Central memory CD8-positive, alpha-beta T cell (primary cell): Measurements from ENCODE around the gene TTC23.
A peak's percentile ranks its signal among the peaks of the same experiment; 100 is the strongest.
"Not testable (repeated sequence)": the region's sequence is repeated elsewhere in the genome, so short reads cannot be mapped to it uniquely, and the experiment has no call there.

Experiments used
- ATAC-seq: fragments of 150-1000 bp; cut with Tn5 transposase; replicated peaks from 2 replicates; pipeline ENCODE4 v1.10.0; 2022; ENCODE audit warnings: mild to moderate bottlenecking, moderate FRiP score, moderate number of reproducible peaks; ENCODE audit not compliant: poor library complexity, severe bottlenecking; ENCODE audit errors: extremely low read depth
- DNase-seq, 2 donors: peaks; one replicate each; pipeline ENCODE4 v3.0.0; 2021; ENCODE audit warnings: low spot score in 2 of 2
- H3K27ac Mint-ChIP-seq: one replicate; pipeline ENCODE4 v1.8.0; 2022; ENCODE audit warnings: low read depth, mild to moderate bottlenecking, moderate library complexity, mixed read lengths
- H3K27me3 Mint-ChIP-seq: one replicate; pipeline ENCODE4 v1.8.0; 2022; ENCODE audit warnings: mixed read lengths
- H3K36me3 Mint-ChIP-seq: one replicate; pipeline ENCODE4 v1.8.0; 2022; ENCODE audit warnings: mild to moderate bottlenecking, moderate library complexity, mixed read lengths; ENCODE audit not compliant: insufficient read depth
- H3K4me1 Mint-ChIP-seq: one replicate; pipeline ENCODE4 v1.8.0; 2022; ENCODE audit warnings: mixed read lengths
- H3K4me3 Mint-ChIP-seq: one replicate; pipeline ENCODE4 v1.8.0; 2022; ENCODE audit warnings: mild to moderate bottlenecking, moderate library complexity, mixed read lengths
- H3K9me3 Mint-ChIP-seq: one replicate; pipeline ENCODE4 v1.8.0; 2022; ENCODE audit warnings: mixed read lengths

TTC23 gene

GRCh38 chr15:99115300-99116215 is 133.8 kb downstream of the TTC23 start:
- H3K9me3 Mint-ChIP-seq, result no peaks in the 10 kb centered on the region
- DNase-seq (no peak), ATAC-seq (no peak)
- H3K36me3 Mint-ChIP-seq, result peaks cover 4% of the 10 kb centered on the region
- H3K27ac Mint-ChIP-seq, result no peak overlapping the region
- peaks cover 7% of the 10 kb centered on the region for H3K4me1 Mint-ChIP-seq
- H3K27me3 Mint-ChIP-seq, result peaks cover 9% of the 10 kb centered on the region
- no peak overlapping the region for H3K4me3 Mint-ChIP-seq

DNA sequence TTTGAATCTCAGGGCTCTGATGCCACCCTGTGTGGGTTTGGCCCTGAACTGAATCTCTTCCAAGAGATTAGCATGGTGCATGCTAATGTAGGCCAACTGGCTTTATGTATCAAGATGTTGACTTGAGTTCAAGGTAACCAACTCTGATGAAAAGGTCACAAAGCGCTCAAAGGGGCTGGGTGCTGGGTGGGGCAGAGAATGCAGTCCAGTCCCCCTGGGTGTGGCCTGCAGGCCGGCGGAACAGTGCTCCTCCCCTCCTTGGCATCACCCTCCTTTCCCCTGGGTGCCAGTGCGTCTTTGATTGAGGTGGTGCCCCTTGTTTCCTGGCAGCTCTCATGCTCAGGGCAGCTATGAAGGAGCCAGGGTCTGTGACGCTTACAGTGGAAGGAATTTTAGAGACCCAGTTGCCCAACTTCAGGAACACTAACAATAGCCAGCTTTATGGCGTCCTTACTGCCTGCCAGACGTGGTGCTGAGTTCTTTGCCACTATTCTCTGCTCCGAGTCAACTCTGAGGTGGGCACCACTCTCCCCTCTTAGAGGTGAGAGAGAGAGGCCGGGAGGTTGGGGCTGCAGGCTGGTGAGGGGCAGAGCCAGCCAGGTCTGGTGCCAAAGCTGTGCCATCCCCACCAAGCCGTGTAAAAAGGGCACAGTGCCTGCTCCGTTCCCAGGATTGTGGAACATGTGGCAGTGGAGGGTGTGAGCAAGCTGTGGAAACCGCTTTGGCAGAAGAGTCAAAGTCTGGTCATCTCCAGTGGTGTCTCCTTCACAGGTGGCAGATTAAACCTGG is 134.7 kb downstream of the TTC23 start:
- Mint-ChIP-seq H3K4me1 (peaks cover 7% of the 10 kb centered on the region), H3K9me3 (no peaks in the 10 kb centered on the region), H3K27me3 (peaks cover 1% of the 10 kb centered on the region), H3K4me3 (no peak overlapping the region), H3K36me3 (peaks cover 4% of the 10 kb centered on the region), H3K27ac (no peak overlapping the region)
- DNase-seq, result no peak
- ATAC-seq, result no peak

GRCh38 chr15:99113547-99114271 is 135.7 kb downstream of the TTC23 start:
- no peaks in the 10 kb centered on the region for H3K27me3 Mint-ChIP-seq
- no peak overlapping the region for H3K27ac Mint-ChIP-seq
- DNase-seq (no peak), ATAC-seq (no peak)
- no peaks in the 10 kb centered on the region for H3K9me3 Mint-ChIP-seq
- H3K4me1 Mint-ChIP-seq, result peaks cover 7% of the 10 kb centered on the region
- peaks cover 6% of the 10 kb centered on the region for H3K36me3 Mint-ChIP-seq
- no peak overlapping the region for H3K4me3 Mint-ChIP-seq

- not testable (repeated sequence) for H3K27me3 Mint-ChIP-seq, DNase-seq, ATAC-seq, H3K9me3 Mint-ChIP-seq, H3K27ac Mint-ChIP-seq, H3K4me3 Mint-ChIP-seq
- H3K36me3 Mint-ChIP-seq, result peaks cover 10% of the 10 kb centered on the region
- peaks cover 11% of the 10 kb centered on the region for H3K4me1 Mint-ChIP-seq
Observed at GRCh38 chr15:99111641-99112040, 137.7 kb downstream of the TTC23 start.

- no peak overlapping the region for H3K27ac Mint-ChIP-seq
Observed at GRCh38 chr15:99110581-99111320, 138.6 kb downstream of the TTC23 start.

DNA sequence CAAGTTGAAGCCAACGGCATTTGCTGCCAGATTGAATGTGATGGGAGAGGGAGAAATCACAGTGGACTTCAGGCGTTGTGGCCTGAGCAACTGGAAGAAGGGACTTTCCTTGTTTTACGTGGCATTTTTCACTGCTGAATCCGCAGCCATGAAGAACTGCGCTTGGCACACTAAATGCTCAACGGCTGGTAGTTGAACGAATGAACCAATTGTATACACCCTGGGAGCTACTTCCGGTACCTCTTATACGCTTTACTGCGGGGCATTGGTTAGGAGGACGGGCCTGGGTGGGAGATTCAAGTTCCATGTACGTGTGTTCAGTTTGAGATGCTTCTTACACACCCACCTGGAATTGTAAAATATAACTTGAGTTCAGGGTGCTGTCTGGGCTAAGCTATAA is 139.3 kb downstream of the TTC23 start:
- Mint-ChIP-seq H3K4me3 (no peak overlapping the region), H3K4me1 (peaks cover 16% of the 10 kb centered on the region), H3K36me3 (peaks cover 18% of the 10 kb centered on the region), H3K27me3 (peaks cover 11% of the 10 kb centered on the region), H3K9me3 (no peaks in the 10 kb centered on the region), H3K27ac (no peak overlapping the region)
- no peak for ATAC-seq
- no peak for DNase-seq

More at GRCh38 chr15:99110581-99111320, 138.6 kb downstream of the TTC23 start:
- ATAC-seq (no peak), DNase-seq (no peak)
- Mint-ChIP-seq H3K4me3 (no peak overlapping the region), H3K9me3 (no peaks in the 10 kb centered on the region), H3K4me1 (peaks cover 16% of the 10 kb centered on the region), H3K36me3 (peaks cover 16% of the 10 kb centered on the region), H3K27me3 (peaks cover 11% of the 10 kb centered on the region)

- Mint-ChIP-seq H3K4me3 (no peak overlapping the region), H3K4me1 (peaks cover 16% of the 10 kb centered on the region), H3K36me3 (peaks cover 18% of the 10 kb centered on the region), H3K27ac (no peak overlapping the region), H3K9me3 (no peaks in the 10 kb centered on the region), H3K27me3 (peaks cover 11% of the 10 kb centered on the region)
- ATAC-seq (no peak), DNase-seq (no peak)
Observed at GRCh38 chr15:99109555-99110021, 139.8 kb downstream of the TTC23 start.

DNA sequence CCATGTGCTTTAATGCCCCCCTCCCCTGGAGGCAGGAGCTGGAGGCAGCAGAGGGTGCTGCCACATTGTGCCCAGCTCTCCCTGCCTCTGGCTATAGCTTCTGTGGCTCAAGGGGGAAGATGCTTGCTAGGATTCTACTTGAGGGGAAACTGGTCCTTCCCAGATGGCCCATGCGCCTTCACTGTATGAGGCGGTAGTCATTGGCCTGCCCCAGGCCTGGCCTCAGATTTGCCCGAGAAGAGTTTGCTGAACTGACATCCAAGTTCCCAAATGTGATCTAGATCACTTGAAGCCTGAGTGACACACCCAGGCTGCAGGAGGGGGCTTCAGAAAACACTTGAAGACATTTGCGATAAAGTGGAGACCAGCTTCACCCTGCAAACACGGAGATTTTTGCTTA is 140.4 kb downstream of the TTC23 start:
- Mint-ChIP-seq H3K4me1 (peaks cover 16% of the 10 kb centered on the region), H3K9me3 (no peaks in the 10 kb centered on the region), H3K27me3 (peaks cover 12% of the 10 kb centered on the region), H3K36me3 (peaks cover 18% of the 10 kb centered on the region), H3K27ac (no peak overlapping the region), H3K4me3 (no peak overlapping the region)
- DNase-seq, result no peak
- ATAC-seq, result no peak

- H3K9me3 Mint-ChIP-seq, result no peaks in the 10 kb centered on the region
- H3K4me1 Mint-ChIP-seq, result peaks cover 16% of the 10 kb centered on the region
- H3K36me3 Mint-ChIP-seq, result peaks cover 16% of the 10 kb centered on the region
- H3K27me3 Mint-ChIP-seq, result peaks cover 33% of the 10 kb centered on the region
- H3K27ac Mint-ChIP-seq, result peak overlapping the region; percentile 89
- DNase-seq (peak; percentile 24 to 45), ATAC-seq (peak; percentile 73)
- H3K4me3 Mint-ChIP-seq, result peak overlapping the region; percentile 77
Observed at GRCh38 chr15:99106417-99107220, 142.8 kb downstream of the TTC23 start.

GRCh38 chr15:99105514-99106341 is 143.7 kb downstream of the TTC23 start:
- Mint-ChIP-seq H3K4me1 (peaks cover 10% of the 10 kb centered on the region), H3K4me3 (peak overlapping the region; percentile 77), H3K9me3 (no peaks in the 10 kb centered on the region), H3K27me3 (peaks cover 36% of the 10 kb centered on the region), H3K36me3 (peaks cover 16% of the 10 kb centered on the region), H3K27ac (peak overlapping the region; percentile 89)
- ATAC-seq, result peak; percentile 42
- DNase-seq, result peak; percentile 19 to 31
